HG03469 (cell line): ENCODE results near the gene NME3.

Source experiments
- ATAC-seq: cut with Tn5 transposase; IDR thresholded peaks from one replicate; pipeline ENCODE4 v1.9.1; 2021; ENCODE audit warnings: mild to moderate bottlenecking, moderate library complexity, moderate number of reproducible peaks; ENCODE audit not compliant: unreplicated experiment

NME3 gene

DNA sequence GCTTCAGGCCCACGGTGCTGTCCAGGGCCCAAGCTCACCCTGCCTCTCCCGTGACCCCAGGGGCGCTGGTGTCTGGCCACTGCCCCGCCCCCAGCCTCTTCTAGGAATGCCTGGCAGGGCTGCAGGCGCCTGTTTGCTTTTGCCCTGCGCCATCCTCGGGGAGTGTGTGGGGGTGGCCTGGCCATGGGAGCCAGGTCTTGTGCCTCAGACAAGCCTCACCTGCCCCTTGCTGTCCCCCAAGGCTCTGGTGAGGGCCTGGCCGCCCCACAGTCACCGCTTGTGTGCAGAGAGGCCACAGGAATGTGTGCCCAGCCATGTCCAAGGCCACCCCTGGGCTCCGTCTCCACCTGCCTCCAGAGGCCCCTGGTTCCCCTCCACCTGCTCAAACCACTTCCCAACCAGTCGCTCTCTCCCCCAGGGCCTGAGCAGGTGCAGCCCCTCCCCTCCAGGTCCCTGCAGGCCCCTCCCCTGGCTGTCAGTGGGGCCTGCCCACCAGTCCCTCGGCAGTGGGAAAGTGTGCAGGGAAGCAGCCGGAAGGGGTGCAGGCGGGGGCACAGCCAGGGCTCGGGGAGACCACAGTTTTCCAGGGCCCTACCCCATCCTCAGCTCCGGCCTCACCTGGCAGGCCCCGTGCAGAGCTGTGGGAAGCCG is 23.0 kb upstream of the NME3 start:
- no peak for ATAC-seq

DNA sequence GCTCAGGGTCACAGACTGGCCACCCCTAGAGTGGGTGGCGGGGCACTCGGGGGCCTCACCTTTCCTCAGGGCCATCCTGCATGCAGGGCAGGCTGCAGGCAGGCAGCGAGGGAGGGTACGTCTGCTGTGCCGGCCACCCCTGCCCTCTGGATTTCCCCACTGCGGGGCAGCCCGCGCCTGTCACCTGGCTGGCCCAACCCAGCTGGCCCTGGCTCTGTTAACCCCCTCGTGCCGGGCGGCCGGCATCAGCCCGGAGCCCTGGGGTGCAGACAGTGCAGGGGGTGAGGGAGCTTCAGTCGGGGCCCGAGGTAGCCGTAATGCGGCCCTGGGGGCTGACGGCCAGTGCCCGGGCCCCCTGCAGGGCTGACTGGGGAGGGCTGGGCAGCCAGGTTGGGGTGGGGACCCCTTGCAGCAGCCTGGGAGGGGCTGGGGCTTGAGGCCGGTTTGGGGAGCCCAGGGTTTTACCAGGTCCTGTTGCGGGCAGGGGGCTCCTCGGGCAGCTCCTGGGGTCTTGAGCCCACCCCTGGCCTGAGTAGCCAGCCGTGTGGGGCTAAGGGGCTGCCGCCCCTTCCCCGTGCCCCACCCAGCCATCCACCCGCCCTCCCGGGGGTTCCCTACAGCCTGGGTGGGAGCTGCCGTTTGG is 22.4 kb upstream of the NME3 start, which contains the start of gene IGFALS:
TSS of gene IGFALS (minus strand) at position 128 of the 643 bp plus-strand sequence. CDS start at position 75, 53 bp downstream.
- ATAC-seq = no peak

DNA sequence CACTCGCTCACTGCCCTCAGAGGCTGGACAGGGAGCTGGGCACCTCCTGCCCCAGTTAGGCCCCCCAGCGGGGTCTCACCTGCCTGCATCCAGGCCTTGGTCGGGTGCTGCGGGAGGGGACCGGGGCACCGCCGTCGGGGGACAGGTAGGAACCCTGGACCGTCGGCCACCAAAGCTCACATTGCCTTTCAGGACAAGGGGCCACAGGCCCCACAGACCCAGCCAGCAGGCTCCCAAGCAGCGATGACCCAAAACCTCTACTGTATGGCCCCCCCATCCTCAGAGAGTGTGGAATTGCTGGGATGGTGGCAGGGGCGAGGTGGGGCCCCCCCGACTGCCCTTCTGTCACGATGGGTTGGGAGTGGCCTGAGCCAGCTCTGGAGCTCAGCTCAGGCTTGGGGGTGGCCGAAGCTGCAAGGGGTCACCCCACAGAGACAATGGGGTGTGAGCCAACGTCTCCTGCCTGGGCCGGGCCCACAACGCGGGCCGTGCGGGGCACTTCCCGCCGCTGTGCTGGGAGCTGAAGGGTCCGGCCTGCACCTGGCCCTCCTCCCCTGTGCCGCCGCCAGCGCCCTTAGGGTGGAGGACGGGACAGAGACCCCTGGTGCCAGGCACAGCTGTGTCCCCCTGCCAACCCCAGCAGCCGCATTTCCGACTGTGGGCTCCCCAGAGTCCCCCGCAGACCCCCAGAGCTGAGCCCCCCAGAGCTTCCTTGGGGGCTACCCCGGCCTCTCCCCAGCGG is 21.7 kb upstream of the NME3 start:
- no peak for ATAC-seq

DNA sequence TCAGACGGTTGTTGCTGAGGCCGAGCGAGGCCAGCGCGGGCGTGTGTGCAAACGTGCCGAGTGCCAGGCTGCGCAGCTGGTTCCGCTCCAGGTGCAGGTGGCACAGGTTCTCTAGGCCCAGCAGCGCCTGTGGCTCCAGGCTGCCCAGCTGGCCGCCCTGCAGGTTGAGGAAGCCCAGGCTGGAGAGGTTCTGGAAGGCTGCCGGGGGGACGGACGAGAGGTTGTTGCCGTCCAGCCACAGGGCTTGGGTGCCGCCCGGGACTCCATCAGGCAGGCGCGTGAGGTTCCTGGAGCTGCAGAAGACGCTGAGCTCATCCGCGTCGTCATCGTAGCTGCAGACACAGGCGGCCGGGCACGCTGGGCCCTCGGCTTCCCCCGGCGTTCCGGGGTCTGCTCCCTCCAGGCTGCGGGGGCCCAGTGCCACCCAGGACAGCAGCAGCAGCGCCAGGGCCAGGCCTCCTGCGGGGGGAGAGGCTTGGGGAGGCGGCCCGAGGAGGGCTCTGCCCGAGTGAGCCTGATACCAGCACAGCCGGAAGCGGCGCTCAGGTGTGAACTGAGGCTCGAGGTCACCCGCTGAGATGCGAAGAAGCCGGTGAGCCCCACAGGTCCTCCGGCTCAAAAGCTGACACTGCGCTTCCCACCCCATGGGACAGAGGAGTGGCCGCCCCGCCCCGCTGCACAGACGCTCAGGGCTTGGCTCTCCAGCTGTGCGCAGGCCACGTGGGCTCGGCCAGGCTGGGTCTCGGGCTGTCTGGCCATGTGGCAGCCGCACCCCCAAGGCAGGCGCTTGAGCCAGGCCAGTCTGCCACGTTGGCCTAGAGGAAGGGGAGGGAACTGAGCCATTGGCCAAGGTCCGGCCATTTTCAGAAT is 20.8 kb upstream of the NME3 start:
- ATAC-seq = no peak

DNA sequence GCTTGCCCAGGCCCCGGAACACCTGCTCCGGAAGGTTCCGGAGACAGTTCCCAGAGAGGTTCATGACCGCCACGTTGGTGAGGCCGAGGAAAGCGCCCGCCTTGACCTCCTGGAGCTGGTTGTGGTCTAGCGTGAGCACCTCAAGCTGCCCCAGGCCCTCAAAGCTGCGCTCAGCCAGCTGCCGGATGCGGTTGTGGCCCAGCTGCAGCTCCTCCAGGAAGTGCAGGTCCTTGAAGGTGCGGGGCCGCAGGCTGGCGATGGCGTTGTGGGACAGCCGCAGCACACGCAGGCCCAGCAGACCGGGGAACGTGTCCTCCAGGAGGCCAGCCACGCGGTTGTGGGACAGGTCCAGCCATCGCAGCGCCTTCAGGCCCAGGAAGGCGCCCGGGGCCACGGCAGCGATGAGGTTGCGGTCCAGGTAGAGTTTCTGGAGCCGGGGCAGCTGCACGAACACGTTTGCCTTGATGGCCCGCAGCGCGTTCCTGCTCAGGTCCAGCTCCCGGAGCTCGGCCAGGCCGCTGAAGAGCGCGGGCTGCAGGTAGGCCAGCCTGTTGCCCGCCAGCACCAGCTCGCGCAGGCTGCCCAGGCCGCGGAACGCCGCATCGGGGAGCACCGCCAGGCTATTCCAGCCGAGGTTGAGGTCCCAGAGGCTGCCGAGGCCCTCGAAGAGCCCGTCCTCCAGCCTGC is 20.1 kb upstream of the NME3 start:
- ATAC-seq = no peak

DNA sequence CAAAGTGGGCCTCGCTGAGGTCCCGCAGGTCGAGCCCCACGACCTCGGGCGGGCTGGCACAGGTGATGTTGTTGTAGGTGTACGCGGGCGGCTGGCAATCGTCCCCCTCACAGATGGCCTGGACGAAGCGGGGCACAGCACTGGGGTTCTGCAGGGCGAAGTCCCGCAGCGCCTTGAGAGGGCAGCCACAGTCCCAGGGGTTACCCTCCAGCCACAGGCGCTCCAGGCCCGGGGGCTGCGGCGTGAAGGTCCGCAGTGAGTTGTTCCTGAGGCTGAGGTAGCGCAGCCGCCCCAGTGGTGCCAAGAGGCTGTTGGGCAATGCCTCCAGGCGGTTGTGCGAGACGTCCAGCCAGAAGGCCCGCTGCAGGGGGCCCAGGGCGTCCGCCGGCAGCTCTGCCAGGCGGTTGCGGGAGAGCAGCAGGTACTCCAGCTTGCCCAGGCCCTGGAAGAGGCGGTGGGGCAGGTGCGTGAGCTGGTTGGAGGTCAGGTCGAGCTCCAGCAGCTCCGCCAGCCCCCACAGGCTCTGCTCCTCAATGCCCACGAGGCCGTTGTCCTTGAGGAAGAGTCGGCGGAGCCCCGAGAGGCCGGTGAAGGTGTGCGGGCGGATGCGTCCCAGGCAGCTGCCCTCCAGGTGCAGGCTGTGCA is 19.4 kb upstream of the NME3 start:
- no peak for ATAC-seq

DNA sequence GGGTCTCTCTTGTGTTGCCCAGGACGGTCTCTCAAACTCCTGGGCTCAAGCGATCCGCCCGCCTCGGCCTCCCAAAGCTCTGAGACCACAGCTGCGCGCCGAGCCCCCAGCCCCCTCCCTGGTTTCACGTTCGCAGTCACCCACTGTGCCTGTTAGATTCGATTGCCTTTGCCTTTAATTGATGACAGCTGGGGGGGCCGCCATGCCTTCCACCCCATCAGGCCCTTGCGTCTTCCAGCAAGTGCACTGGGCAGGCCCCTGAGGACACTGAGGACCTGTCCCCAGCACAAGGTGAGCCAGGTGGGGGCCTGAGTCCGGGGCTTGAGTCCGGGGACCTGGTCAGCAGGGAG is 18.9 kb upstream of the NME3 start:
- ATAC-seq = no peak

DNA sequence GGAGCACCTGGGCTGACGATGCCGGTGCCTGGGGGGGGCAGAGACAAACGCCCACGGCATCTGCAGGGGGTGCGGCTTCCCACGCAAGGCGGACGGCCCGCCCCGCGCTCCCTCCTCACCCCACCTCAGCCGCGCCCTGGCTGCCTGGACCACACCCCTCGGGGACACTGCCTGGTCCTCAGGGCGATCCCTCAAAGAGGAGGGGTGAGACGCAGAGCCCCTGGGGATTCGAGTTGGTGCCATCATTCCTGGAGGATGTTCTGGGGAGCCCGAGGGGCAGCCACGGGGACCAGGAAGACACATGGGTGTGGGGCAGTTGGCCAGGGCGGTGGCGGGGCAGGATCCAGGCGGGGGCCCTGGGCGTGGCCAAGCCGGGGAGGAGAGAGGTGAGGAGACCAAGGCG is 18.3 kb upstream of the NME3 start:
- no peak for ATAC-seq

DNA sequence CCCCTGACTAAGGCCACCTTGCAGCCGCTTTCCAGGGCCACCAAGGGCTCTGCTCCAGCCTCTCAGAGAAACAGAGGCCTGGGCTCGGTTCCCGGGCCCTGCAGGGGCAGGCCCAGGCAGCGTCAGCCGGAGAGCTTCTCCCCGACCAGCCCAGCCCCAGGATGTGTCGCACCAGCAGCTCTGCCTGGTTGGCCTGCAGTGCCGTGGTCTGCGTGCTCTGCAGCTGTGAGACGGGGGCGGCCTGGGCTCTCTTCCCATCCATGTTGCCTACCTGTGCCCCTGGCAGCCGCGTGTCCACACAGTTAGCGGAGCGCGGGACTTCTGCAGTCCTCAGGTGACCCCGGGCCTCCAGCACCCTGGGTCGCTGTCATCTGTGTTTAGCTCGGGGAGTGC is 17.4 kb upstream of the NME3 start:
- ATAC-seq = no peak

DNA sequence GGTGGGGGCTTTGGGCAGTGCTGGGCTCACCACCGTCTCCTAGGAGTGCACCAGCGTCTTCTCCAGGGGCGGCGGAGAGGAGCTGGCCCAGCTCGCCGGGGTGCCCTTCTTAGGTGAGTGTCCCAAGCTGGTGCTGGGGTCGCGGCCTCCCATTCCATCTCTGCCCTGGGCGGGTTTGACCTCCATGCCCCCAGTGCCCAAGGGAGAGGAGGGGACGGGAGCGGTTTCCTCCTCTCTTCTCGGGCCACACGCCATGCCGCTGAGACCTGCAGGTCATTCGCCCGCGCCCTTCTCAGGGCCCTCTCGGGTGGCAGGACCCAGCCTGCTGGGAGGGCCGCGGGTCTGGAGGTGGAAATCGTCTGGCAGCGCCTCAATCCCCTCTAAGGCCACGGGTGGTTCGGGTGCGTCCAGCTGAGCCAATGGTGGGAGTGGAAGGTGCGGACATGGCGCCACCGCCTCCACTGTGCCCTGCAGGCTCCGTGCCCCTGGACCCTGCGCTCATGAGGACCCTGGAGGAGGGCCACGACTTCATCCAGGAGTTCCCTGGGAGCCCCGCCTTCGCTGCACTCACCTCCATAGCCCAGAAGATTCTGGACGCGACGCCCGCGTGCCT is 16.9 kb upstream of the NME3 start:
- no peak for ATAC-seq

DNA sequence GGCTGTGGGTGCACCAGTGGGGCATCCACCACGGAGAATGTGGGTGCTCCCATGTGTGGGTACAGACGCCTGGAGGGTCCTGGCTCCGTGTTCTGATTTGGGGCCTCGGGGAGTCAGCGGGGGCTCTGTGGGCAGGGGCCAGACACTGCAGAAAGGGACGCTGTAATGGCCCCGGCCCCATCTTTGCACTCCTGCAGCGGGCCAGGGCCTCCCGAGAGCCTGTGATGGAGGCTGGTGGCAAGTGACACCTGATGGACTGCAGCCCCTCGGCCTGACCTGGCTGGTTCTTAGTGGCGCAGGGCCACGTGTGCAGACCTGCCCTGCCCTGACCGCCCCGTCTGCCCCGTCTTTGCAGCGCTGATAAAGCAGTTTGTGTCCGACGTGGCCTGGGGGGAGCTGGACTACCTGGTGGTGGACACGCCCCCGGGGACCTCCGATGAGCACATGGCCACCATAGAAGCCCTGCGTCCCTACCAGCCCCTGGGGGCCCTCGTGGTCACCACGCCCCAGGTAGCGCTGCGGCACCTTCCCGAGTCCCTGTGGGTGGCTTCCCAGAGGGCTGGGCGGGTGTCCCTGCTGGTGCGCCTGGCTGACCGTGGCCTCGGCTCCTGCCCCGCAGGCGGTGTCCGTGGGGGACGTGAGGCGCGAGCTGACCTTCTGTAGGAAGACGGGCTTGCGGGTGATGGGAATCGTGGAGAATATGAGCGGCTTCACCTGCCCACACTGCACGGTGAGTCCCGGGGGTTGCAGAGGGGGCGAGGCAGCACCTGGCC is 16.2 kb upstream of the NME3 start:
- ATAC-seq = no peak

DNA sequence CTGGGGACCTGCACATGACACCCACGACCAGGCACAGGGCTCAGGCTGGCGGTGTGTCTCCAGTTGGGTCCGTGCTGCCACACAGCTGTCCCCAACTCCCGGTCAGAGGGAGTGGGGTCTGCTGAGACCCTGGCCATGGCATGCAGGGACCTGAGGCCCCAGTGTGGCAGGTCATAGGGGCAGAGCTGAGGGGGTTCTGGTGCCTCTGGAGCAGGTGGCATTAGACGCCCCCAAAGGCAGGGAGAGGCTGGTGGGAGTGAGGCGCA is 15.6 kb upstream of the NME3 start:
- ATAC-seq = no peak

DNA sequence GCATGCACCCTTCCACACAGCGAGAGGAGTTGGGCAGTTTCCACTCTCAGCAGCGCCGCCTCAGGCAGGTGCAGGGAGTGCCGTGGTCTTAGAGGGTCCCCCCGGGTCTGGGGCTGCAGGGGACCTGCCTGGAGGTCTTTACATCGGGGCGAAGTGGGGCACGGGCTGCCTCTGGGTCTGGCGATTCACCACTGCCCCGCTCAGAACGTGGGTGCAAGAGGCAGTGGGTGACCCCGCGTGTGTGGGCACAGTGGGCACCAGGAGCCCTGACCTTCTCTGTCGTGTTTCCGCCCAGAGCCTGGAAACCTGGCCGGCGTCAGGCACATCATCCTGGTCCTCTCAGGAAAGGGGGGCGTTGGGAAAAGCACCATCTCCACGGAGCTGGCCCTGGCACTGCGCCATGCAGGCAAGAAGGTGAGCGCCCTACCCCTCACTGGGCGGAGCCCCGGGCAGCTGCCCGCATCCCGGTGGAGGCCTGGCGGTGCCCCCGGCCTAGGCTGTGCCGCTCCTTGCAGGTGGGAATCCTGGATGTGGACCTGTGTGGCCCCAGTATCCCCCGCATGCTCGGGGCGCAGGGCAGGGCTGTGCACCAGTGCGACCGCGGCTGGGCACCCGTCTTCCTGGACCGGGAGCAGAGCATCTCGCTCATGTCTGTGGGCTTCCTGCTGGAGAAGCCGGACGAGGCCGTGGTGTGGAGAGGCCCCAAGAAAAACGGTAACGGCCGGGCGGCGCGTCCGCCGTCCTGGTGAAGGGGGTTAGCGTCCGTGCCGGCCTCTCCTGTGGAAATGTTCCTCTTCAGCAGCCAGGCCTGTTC is 15.1 kb upstream of the NME3 start:
- no peak for ATAC-seq

DNA sequence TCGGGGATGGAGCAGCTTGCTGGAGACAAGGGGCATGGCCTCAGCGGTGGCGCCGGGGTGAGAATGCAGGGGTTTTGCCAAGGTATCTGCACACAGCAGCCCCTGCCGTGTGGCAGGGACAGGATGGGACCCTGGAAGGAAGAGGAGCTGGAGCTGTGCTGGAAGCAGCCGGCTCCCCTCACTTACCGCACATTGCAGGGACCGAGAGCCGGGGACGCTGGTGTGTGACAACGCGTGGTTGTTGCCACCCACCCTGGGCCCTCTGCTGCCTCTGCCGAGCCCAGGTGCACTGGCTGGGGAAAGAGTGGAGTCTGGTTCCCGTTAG is 14.5 kb upstream of the NME3 start:
- no peak for ATAC-seq

DNA sequence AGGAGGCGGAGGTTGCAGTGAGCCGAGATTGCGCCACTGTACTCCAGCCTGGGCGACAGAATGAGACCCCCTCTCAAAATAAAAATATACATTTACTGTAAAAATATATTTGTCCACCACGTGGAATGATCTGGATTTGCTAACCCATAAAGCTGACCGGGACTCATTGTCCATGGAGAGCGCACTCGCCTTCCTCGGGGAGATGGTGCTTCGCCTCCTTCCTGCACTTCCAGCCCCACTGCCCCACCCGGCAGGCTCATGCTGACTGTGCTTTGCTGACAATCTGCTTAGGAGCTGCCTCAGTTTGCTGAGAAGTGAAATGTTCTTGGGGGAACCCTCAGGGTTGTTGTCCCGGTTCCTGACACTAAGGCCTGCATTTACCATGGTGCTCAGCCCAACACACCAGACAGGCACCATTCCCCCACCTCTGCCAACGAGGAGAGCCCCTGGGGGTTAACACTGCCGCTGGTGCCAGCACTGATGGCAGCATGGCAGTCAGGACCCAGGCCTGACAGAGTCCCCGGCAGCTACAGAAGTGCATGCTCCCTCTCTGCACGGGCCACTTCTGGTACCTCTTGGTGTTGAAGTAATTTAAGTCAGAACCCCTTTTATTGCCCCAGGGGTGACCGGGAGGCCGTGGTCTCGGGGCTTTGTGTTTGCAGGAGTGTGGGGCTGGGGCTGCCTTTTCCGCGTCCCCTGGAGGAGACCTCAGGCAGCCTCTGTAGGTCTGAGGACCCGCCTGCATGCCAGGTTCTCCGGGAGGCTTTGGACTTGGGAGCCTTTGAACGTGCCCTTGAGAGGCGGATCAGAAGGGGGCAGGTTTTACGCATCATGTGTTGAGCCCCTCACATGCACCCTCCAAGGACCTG is 13.9 kb upstream of the NME3 start:
- no peak for ATAC-seq

DNA sequence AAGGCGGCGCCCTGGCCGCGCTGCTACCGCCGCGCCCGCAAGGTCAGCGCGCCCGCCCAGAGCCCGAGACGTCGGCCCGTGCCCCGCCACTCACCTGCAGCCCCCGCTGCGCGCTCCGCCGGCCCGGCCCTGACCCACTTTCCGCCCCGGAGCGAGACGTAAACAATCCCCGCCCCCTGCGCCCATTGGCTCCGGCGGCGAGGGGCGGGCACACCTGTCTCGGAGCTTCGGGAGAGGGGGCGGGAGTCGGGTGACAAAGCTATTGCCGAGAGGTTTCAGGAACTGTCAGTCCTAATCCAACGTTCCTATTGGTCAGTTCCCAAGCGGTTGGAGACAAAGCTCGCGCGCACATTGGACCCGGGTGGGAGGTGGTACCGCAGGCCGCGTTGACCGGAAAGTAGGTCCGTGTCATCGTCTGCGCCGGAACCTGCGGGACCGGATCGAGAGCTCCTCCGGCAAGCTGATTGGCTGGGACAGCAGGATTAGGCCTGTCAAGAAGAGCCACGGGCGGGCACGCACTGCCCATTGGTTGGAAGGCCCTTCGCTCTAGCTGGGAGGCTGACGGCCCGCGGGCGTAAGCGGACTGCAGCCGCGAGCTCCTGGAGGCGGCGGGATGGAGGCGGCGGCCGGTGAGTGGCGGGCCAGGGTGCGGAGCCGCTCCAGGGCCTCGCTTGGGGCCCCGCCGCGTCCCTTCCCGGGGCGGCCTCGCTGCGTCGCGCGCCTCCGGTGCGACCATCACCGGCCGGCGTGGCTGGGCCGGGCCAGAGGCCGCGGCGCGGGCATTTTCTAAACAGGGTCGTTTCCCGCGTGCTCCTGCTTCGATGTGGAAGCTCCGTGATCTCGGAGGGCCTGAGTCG is 11.3 kb upstream of the NME3 start, which contains the start of the genes NUBP2 and SPSB3:
TSS of gene NUBP2 (plus strand) at position 553 of the 857 bp plus-strand sequence. CDS start at position 614, 61 bp downstream.
TSS of gene SPSB3 (minus strand) at position 164 of the 857 bp plus-strand sequence. CDS start 1,088 bp downstream, outside the sequence.
- peak; percentile 73 for ATAC-seq
